IMR-90 (cell line): ENCODE results near the gene TBCEL. TPM values are rescaled to one million over a fixed set of nuclear protein-coding genes. Genes with fewer than 3 reads are reported as not detected.

ENCODE experiments used
- ATAC-seq: fragments of 200-7000 bp; cut with Tn5 transposase; 2 replicates; pipeline ENCODE4 v1.9.1; 2020; ENCODE audit warnings: low read depth, mild to moderate bottlenecking, moderate library complexity
- BruUV-seq: library from RNA; stranded (reverse); fragments of 400-500 nt; replicated peaks from 2 replicates; lab custom pipeline; 2021; lab: Mats Ljungman, UMichigan
- CTCF ChIA-PET: fragments of 300-600 bp; formaldehyde crosslinking; extraction: SDS; loops from one replicate; lab custom pipeline; 2021; ENCODE audit warnings: antibody characterized with exemption; lab: Yijun Ruan, JAX
- POLR2A ChIA-PET: fragments of 300-600 bp; sonication (Branson Sonifier 250); formaldehyde crosslinking; loops from one replicate; lab custom pipeline; 2022; ENCODE audit warnings: antibody characterized with exemption; ENCODE audit not compliant: unreplicated experiment; lab: Charles Lee
- DNase-seq: peaks from one replicate; pipeline ENCODE4 v3.0.0; 2013
- H2AFZ ChIP-seq: replicated peaks from 2 replicates; pipeline ENCODE3; 2013; ENCODE audit warnings: low read length, mild to moderate bottlenecking; ENCODE audit not compliant: poor library complexity
- H2AK5ac ChIP-seq: 2 replicates; pipeline ENCODE4 v1.6.1; 2013; ENCODE audit warnings: low read depth, low read length, inconsistent platforms
- H2AK9ac ChIP-seq: replicated peaks from 2 replicates; pipeline ENCODE3; 2013; ENCODE audit warnings: mild to moderate bottlenecking, low read depth, low read length, moderate library complexity; ENCODE audit not compliant: poor library complexity
- H2BK120ac ChIP-seq: 2 replicates; pipeline ENCODE4 v1.6.1; 2013; ENCODE audit warnings: low read depth, low read length, inconsistent platforms
- H2BK15ac ChIP-seq: 3 replicates; pipeline ENCODE4 v1.6.1; 2013; ENCODE audit warnings: low read depth, low read length, inconsistent platforms
- H2BK20ac ChIP-seq: 2 replicates; pipeline ENCODE4 v1.6.1; 2013; ENCODE audit warnings: low read depth, mild to moderate bottlenecking, inconsistent platforms, low read length, moderate library complexity
- H2BK5ac ChIP-seq: 2 replicates; pipeline ENCODE4 v1.6.1; 2013; ENCODE audit warnings: mild to moderate bottlenecking, low read depth, low read length, inconsistent platforms; ENCODE audit not compliant: poor library complexity, severe bottlenecking
- H3K14ac ChIP-seq: replicated peaks from 2 replicates; pipeline ENCODE4 v1.6.1; 2013; ENCODE audit warnings: low read depth, low read length, inconsistent platforms
- H3K18ac ChIP-seq: 2 replicates; pipeline ENCODE4 v1.6.1; 2013; ENCODE audit warnings: low read depth, low read length, control low read depth
- H3K23ac ChIP-seq: 2 replicates; pipeline ENCODE4 v1.6.1; 2013; ENCODE audit warnings: low read depth, low read length, inconsistent platforms
- H3K27ac ChIP-seq: 2 replicates; pipeline ENCODE4 v1.5.1; 2013; ENCODE audit warnings: mild to moderate bottlenecking, control low read depth, low read length; ENCODE audit not compliant: insufficient read depth
- H3K27me3 ChIP-seq: 2 replicates; pipeline ENCODE4 v1.6.1; 2013; ENCODE audit warnings: low read length; ENCODE audit not compliant: control insufficient read depth, insufficient read depth
- H3K36me3 ChIP-seq: 2 replicates; pipeline ENCODE4 v1.6.1; 2013; ENCODE audit warnings: low read length, mixed read lengths; ENCODE audit not compliant: control insufficient read depth, insufficient read depth
- H3K4ac ChIP-seq: 2 replicates; pipeline ENCODE4 v1.6.1; 2013; ENCODE audit warnings: low read depth, low read length, inconsistent platforms
- H3K4me1 ChIP-seq: 2 replicates; pipeline ENCODE4 v1.6.1; 2013; ENCODE audit warnings: low read length, mixed read lengths; ENCODE audit not compliant: control insufficient read depth, insufficient read depth
- H3K4me2 ChIP-seq: 2 replicates; pipeline ENCODE4 v1.6.1; 2013; ENCODE audit warnings: low read depth, mild to moderate bottlenecking, control low read depth, low read length, moderate library complexity
- H3K4me3 ChIP-seq: 2 replicates; pipeline ENCODE4 v1.5.1; 2013; ENCODE audit warnings: low read depth, mild to moderate bottlenecking, control low read depth, low read length, moderate library complexity; ENCODE audit not compliant: insufficient read depth
- H3K56ac ChIP-seq: 2 replicates; pipeline ENCODE4 v1.6.1; 2013; ENCODE audit warnings: low read length, inconsistent platforms; ENCODE audit not compliant: insufficient read depth; ENCODE audit errors: extremely low read depth
- H3K79me1 ChIP-seq, 2 experiments: 2 replicates each; pipeline ENCODE4 v1.6.1; 2013; ENCODE audit warnings: low read length in 2 of 2, inconsistent platforms in 1 of 2, low read depth in 1 of 2
- H3K9ac ChIP-seq: 2 replicates; pipeline ENCODE4 v1.6.1; 2013; ENCODE audit warnings: low read depth, low read length, control low read depth
- H3K9me1 ChIP-seq: 2 replicates; pipeline ENCODE4 v1.6.1; 2013; ENCODE audit warnings: low read length, inconsistent platforms; ENCODE audit not compliant: insufficient read depth
- H3K9me3 ChIP-seq: 2 replicates; pipeline ENCODE4 v1.6.1; 2013; ENCODE audit warnings: low read length; ENCODE audit not compliant: control insufficient read depth, insufficient read depth
- H4K20me1 ChIP-seq: 2 replicates; pipeline ENCODE4 v1.6.1; 2013; ENCODE audit warnings: low read length, inconsistent platforms; ENCODE audit not compliant: insufficient read depth
- H4K5ac ChIP-seq: 2 replicates; pipeline ENCODE4 v1.6.1; 2013; ENCODE audit warnings: mild to moderate bottlenecking, low read depth, low read length, control low read depth
- H4K8ac ChIP-seq, 2 experiments: 2 replicates each; pipeline ENCODE4 v1.6.1; 2013; ENCODE audit warnings: low read depth in 2 of 2, low read length in 2 of 2, control low read depth in 1 of 2, inconsistent platforms in 1 of 2
- H4K91ac ChIP-seq: 2 replicates; pipeline ENCODE4 v1.6.1; 2013; ENCODE audit warnings: low read depth, low read length, inconsistent platforms; ENCODE audit not compliant: insufficient read depth
- CHD1 ChIP-seq: IDR thresholded peaks from 2 replicates; pipeline ENCODE4 v1.6.1; 2012; ENCODE audit warnings: low read depth, low read length, improper control_type of control experiment
- USF2 ChIP-seq: fragments of 150-350 bp; IDR thresholded peaks from 2 replicates; pipeline ENCODE4 v1.6.1; 2017; ENCODE audit warnings: mild to moderate bottlenecking, antibody characterized with exemption, low read length, low read depth
- WGBS, 2 experiments: methylation state at CpG; one replicate each; pipeline versions ENCODE4 v1.1.5 to v1.1.7; 2013; ENCODE audit warnings: missing lambda C conversion rate in 2 of 2; ENCODE audit not compliant: insufficient read length in 1 of 2; ENCODE audit errors: extremely low coverage in 2 of 2; 5-methylcytosine and 5-hydroxymethylcytosine counted together
- dilution Hi-C: fragments of 300-500 bp; cut with HindIII; formaldehyde crosslinking; loops from one replicate; pipeline ENCODE4 v1.14.3; 2018; ENCODE audit warnings: low sequenced_read_pairs; ENCODE audit not compliant: unreplicated experiment
- in situ Hi-C: fragments of 300-500 bp; cut with MboI; formaldehyde crosslinking; loops from 3 replicates; pipeline ENCODE4 v1.14.3; 2019; ENCODE audit warnings: low sequenced_read_pairs, inconsistent platforms, mixed read lengths
- intact Hi-C: fragments of 100-400 bp; cut with micrococcal nuclease; formaldehyde crosslinking; loops from 2 replicates; pipeline ENCODE4 v1.10.0; 2022
- polyA plus RNA-seq, 3 experiments: library from polyadenylated mRNA; depleted of rRNA; stranded (reverse); fragments of >200 nt; gene quantifications; 2 replicates each; pipeline ENCODE4 v1.2.3, GENCODE V29; 2012; ENCODE audit warnings: low replicate concordance in 1 of 3
- total RNA-seq: library from RNA; depleted of rRNA; stranded (reverse); fragments of >200 nt; gene quantifications from 2 replicates; pipeline ENCODE4 v1.2.3, GENCODE V29; 2012

The TBCEL gene
- total and polyA plus RNA-seq, 2 of the 4 experiments (the other 2 are of a cell fraction): 7.1 to 21.0 TPM

GRCh38 chr11:121110871-121111724 lies 87.2 kb downstream of the TBCEL start:
- H3K4ac ChIP-seq: no peak overlapping the region
- dilution Hi-C loops: no loop called here
- no peak overlapping the region for H3K4me3 ChIP-seq
- no peaks in the 10 kb centered on the region for H4K20me1 ChIP-seq
- CTCF ChIA-PET: interaction anchor here (0.8 to 1.0 kb wide), 2 partner anchors 84 to 600 kb away, joined by 3 read pairs; partner anchors contain the start of gene GRIK4
- H3K4me2 ChIP-seq: no peak overlapping the region
- H4K91ac ChIP-seq: no peak overlapping the region
- in situ Hi-C loops: no loop called here
- no peak overlapping the region for H2AK5ac ChIP-seq
- POLR2A ChIA-PET: no interaction called here
- no peaks in the 10 kb centered on the region for H3K79me1 ChIP-seq
- no peaks in the 10 kb centered on the region for H3K4me1 ChIP-seq
- no peak overlapping the region for H2BK5ac ChIP-seq
- no peak overlapping the region for H2BK120ac ChIP-seq
- H2BK15ac ChIP-seq: no peak overlapping the region
- no TSS peak for BruUV-seq
- ATAC-seq (no peak), DNase-seq (no peak)
- no peak overlapping the region for H2AFZ ChIP-seq
- no peak overlapping the region for H3K23ac ChIP-seq
- no peak overlapping the region for H4K5ac ChIP-seq
- no CpG with 5 or more reads among the region's 10 CpGs for WGBS, 2 experiments
- H2AK9ac ChIP-seq: no peak overlapping the region
- H3K14ac ChIP-seq: no peak overlapping the region
- peaks cover 34% of the 10 kb centered on the region for H3K27me3 ChIP-seq
- no peak overlapping the region for H3K18ac ChIP-seq
- no peak overlapping the region for H3K56ac ChIP-seq
- no peak overlapping the region for H2BK20ac ChIP-seq
- no peak overlapping the region for H3K9ac ChIP-seq
- no peak overlapping the region for H4K8ac ChIP-seq
- H3K9me1 ChIP-seq: no peaks in the 10 kb centered on the region
- no peak overlapping the region for H3K27ac ChIP-seq
- no peaks in the 10 kb centered on the region for H3K9me3 ChIP-seq
- no peaks in the 10 kb centered on the region for H3K36me3 ChIP-seq
- intact Hi-C loops: loop anchor here (5.0 kb wide), 3 partner anchors 304 to 481 kb away; no protein-coding TSS in a partner anchor
- no peak for TF ChIP-seq USF2
- TF ChIP-seq CHD1: no peak
